NCI-H2107 (cell line): ENCODE results near the gene TAS2R31.
"Not testable (repeated sequence)": the region's sequence is repeated elsewhere in the genome, so short reads cannot be mapped to it uniquely, and the experiment has no call there.

ENCODE experiments used
- DNase-seq: peaks from one replicate; lab custom pipeline; 2025; lab: John Stamatoyannopoulos, UW

Gene TAS2R31, protein sequence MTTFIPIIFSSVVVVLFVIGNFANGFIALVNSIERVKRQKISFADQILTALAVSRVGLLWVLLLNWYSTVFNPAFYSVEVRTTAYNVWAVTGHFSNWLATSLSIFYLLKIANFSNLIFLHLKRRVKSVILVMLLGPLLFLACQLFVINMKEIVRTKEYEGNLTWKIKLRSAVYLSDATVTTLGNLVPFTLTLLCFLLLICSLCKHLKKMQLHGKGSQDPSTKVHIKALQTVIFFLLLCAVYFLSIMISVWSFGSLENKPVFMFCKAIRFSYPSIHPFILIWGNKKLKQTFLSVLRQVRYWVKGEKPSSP

DNA sequence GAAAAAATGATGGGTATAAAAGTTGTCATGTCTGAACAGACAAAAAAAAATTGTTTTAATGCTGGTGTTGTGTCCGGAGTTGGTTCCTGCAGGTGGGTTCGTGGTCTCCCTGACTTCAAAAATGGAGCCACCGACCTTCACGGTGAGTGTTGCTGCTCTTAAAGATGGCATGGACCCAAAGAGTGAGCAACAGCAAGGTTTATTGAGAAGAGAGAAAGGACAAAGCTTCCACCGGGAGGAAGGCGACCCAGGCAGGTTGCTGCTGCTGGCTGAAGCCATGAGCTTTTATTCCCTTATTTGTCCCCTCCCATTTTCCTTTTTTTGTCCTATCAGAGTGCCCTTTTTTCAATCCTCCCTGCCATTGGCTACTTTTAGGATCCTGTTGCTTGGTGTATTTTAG lies at the start of gene TAS2R31:
Gene TAS2R31 (minus strand): TSS at position 101 of the 400 bp plus-strand sequence. CDS start 72 bp downstream, at position 29.
- no peak for DNase-seq

DNA sequence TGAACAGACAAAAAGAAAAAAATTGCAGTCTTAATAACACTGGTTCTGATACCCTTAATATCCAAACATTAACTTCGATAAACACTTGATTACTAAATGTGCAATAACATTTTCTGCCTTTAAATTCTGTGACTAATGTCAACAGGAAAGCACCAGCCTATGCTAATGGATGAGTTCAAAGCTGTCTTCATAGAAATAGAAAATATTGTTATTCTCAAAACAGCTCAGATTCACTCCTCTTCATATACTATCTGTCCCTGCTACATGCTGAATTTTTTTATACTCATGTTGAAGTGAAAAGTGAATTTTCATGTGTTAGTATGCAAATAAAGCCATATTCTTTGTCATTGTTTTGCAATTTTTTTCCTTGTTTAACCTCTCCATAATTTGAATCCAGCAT lies 47.0 kb upstream of the TAS2R31 start:
- no peak for DNase-seq

- no peak for DNase-seq
These were observed 44.4 kb upstream of the TAS2R31 start for GRCh38 chr12:11075642-11076041.

DNA sequence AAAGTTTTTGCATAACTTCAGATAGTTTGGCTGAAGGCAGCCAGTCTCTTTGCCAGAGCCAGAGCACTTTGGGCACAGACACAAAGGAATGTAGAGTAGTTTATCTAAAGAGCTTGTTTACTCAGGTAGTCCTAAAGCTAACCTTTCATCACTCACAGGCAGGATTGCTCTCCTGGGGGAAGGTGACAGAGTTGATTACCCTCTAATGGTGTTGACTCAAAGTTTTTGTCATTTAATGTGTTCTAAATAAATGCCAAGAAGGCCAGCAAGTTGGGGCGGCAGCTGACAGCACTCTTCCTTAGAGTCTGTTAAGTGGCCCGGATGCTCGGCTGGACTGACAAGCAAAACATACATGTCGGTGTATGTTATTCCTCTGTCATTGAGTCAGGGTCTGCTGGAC lies 40.2 kb upstream of the TAS2R31 start:
- no peak for DNase-seq

GRCh38 chr12:11070999-11071398 lies 39.8 kb upstream of the TAS2R31 start:
- DNase-seq, result no peak

DNA sequence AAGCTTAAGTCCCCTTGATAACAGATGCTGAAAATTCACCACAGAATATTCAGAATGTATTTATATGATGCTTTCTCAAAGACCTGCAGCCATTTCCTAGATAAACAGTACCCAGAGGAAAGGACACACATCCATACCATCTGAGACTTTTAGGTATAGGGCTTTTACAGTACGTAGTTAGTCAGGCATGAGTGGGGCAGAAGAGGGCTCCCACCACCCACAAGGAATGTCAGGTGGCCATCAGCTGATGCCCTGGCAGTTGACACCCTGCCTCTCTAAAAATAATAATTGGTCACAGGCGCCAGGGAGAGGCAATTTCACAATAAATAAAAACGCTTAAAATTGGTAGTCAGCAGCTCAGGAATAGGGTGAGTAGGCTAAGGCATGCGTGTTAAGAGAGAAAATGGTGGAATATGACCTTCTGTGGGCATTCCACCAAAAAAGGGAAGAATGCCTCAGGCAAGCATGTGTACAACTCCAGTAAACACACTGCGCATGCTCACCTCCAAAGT lies 38.7 kb upstream of the TAS2R31 start:
- DNase-seq, result no peak

- DNase-seq, result no peak
These were observed 36.3 kb upstream of the TAS2R31 start for GRCh38 chr12:11067514-11067913.

GRCh38 chr12:11062194-11062593 lies 31.0 kb upstream of the TAS2R31 start, which contains the start of gene TAS2R46:
TAS2R46 (minus strand) TSS chr12:11062294; CDS start chr12:11062294, 0 bp downstream.
- not testable (repeated sequence) for DNase-seq

- DNase-seq, result no peak
These were observed 28.6 kb upstream of the TAS2R31 start for GRCh38 chr12:11059784-11060183.

GRCh38 chr12:11059041-11059440 lies 27.8 kb upstream of the TAS2R31 start:
- no peak for DNase-seq

- no peak for DNase-seq
These were observed 24.1 kb upstream of the TAS2R31 start for GRCh38 chr12:11055306-11055705.

GRCh38 chr12:11049806-11050531 lies 18.8 kb upstream of the TAS2R31 start:
- DNase-seq, result not testable (repeated sequence)

DNA sequence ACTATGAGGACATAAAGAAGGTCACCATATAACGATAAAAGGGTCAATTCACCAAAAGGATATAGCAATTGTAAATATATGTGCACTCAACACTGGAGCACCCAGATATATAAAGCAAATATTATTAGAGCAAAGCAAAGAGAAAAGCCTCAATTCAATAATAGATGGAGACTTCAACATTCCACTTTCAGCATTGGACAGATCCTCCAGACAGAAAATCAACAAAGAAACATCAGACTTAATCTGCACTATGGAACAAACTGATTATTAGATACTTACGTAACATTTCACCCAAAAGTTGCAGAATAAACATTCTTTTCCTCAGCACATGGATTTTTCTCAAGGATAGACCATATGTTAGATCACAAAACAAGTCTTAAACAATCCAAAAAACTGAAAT lies 10.2 kb upstream of the TAS2R31 start:
- not testable (repeated sequence) for DNase-seq

GRCh38 chr12:11040162-11040561 lies 9.0 kb upstream of the TAS2R31 start:
- DNase-seq, result no peak

- DNase-seq, result no peak
These were observed 8.0 kb upstream of the TAS2R31 start for GRCh38 chr12:11039171-11039570.

DNA sequence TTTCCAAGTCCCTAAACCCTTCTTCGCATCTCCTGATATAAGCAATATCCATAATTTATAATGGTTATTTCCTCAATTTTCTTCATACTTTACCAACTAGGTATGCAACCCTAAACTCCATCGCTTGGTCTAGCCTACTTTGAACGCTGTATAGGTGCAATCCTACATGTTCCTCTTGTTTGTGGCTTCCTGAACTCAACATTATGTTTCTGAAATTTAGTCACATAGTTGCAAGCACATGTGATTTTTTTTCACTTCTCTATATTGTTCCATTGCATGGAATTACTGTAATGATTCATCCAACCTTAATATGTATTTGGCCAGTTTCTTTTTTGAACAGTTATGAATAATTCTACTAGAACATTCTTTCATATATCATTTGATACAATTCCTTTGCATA lies 2.8 kb upstream of the TAS2R31 start:
- not testable (repeated sequence) for DNase-seq

GRCh38 chr12:11026118-11026517 lies 5.1 kb downstream of the TAS2R31 start:
- DNase-seq, result no peak

DNA sequence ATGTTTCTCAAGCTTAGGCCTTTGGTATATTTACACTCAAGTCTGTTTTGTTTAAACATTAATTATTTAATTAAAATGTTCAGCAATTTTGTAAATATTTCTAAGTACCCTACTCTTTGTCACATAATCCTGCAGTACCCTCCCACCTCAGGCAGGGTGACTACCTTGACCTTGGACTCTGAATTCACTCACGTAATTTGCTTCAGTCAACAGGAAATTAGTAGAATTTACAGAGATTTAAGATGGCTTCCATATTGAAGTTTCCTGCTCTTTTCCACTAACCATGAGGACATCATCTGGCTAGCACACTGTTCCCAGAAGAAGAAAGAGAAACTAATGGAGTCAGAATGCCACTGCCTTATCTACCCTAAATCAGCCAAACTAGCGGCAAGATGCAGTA lies 7.8 kb downstream of the TAS2R31 start:
- no peak for DNase-seq

- DNase-seq, result no peak
These were observed 8.7 kb downstream of the TAS2R31 start, which contains the start of gene TAS2R19 for GRCh38 chr12:11022520-11022919. TAS2R19 (minus strand) TSS chr12:11022620; CDS start chr12:11022571, 49 bp downstream.

DNA sequence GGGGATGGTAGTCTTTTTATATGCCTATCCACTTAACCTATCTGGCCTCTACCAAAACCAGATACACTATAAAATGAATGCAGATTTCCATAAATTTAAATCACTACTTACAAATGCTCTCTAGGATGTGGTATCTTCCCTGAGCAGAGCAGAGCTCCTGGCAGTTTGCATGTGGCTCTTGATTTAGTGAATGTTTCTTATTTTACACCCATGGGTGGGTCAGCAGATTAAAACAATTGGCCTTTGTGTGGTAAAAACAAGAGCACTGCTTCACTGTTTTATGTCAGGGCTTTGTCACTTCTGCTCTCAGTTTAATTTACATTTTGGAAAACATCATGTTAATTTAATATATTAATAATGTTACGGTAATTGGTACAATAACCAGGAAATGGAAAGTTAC lies 14.3 kb downstream of the TAS2R31 start:
- no peak for DNase-seq

DNA sequence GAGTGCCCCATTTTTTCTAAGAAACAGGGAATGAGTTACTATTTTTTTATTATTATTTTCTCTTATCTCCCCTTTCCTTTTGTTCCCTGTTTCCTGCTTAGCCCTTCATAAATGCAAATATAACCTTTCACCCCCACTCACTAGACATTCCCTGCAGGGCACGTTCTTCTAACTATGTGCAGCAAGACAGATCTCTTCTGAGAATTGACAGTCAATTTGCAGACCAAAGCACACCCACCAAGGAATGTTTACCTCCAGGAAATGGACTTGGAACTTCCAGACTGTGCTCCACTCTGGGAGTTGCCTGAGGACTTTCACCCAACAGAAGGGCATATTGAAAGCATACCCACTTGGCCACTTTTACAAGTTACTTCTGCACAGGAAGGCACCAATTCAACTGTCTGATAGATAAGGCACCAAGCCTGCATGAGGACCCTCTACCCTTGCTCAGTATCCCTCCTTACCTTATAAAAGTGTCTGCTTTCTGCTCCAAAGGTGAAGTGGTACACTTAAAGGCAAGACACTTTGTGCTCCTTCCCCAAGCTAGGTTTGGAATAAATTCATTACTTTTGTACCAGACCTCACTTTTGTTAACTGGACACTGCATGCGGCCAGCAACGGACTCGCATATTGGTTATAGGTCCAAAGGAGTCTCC lies 15.3 kb downstream of the TAS2R31 start:
- DNase-seq, result no peak

DNA sequence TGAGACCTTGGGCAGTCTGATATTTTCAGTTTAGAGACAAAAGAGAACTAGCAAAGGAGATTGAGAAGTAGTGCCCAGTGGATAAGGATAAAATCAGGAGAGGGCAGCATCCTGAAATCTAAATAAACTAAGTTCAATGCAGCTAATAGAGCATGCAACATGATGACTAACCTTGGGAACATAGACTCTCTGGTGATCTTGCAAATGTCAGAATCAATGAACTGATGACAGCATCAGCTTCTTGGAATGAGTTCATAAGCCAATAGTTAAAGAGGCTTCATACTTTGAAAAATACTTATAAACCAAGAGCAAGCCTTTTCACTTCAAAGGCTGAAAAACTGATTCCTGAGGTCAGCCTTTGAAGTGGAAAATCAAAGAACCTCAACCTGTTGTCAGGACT lies 17.0 kb downstream of the TAS2R31 start:
- no peak for DNase-seq

GRCh38 chr12:11007608-11008007 lies 23.6 kb downstream of the TAS2R31 start:
- no peak for DNase-seq
